B cell (primary cell): ENCODE results near the gene CDKAL1. TPM values are rescaled to one million over a fixed set of nuclear protein-coding genes. Genes with fewer than 3 reads are reported as not detected.
"Not testable (repeated sequence)": the region's sequence is repeated elsewhere in the genome, so short reads cannot be mapped to it uniquely, and the experiment has no call there.

Source experiments
- ATAC-seq: fragments of 200-7000 bp; cut with Tn5 transposase; one replicate; pipeline ENCODE4 v1.10.0; 2021; ENCODE audit warnings: low read depth, mild to moderate bottlenecking, moderate number of reproducible peaks, moderate library complexity
- CTCF ChIA-PET: fragments of 350-600 bp; sonication (Branson Sonifier 250); formaldehyde crosslinking; loops from one replicate; lab custom pipeline; 2021; ENCODE audit warnings: antibody characterized with exemption, inconsistent platforms; lab: Charles Lee
- POLR2A ChIA-PET: fragments of 350-600 bp; sonication (Branson Sonifier 250); formaldehyde crosslinking; loops from one replicate; lab custom pipeline; 2021; ENCODE audit warnings: antibody characterized with exemption; lab: Charles Lee
- DNase-seq: peaks from one replicate; pipeline ENCODE4 v3.0.0; 2013
- H2AFZ ChIP-seq: 2 replicates; pipeline ENCODE4 v1.6.1; 2012; ENCODE audit warnings: mild to moderate bottlenecking, low read depth, low read length; ENCODE audit not compliant: insufficient read depth, poor library complexity, severe bottlenecking
- H3K27ac ChIP-seq, 2 donors: 1 replicate in 1 of 2; 2 replicates in 1 of 2; pipeline ENCODE4 v1.5.1; 2012 to 2013; ENCODE audit warnings: low read length in 2 of 2, mild to moderate bottlenecking in 2 of 2, moderate library complexity in 1 of 2
- H3K27me3 ChIP-seq, 4 experiments: fragments of 200-600 bp in 1 of 4; sonication (generic) in 1 of 4; replicated peaks in 1 of 4; 1 replicate in 2 of 4; 2 replicates in 2 of 4; pipeline versions ENCODE4 v1.6.1 to v1.7.0; 2013 to 2016; ENCODE audit warnings: low read length in 3 of 4, mild to moderate bottlenecking in 2 of 4, mixed read lengths in 1 of 4, moderate library complexity in 1 of 4; ENCODE audit not compliant: insufficient read depth in 4 of 4, control insufficient read depth in 3 of 4; ENCODE audit errors: control extremely low read depth in 1 of 4
- H3K36me3 ChIP-seq, 2 experiments: replicated peaks in 1 of 2; 1 replicate in 1 of 2; 2 replicates in 1 of 2; pipeline versions ENCODE4 v1.6.1 to v1.7.1; 2013; ENCODE audit warnings: low read length in 1 of 2; ENCODE audit not compliant: insufficient read depth in 2 of 2, control insufficient read depth in 1 of 2; ENCODE audit errors: control extremely low read depth in 1 of 2, extremely low read depth in 1 of 2
- H3K4me1 ChIP-seq, 2 donors: fragments of 200-600 bp in 1 of 2; sonication (generic) in 1 of 2; 1 replicate in 1 of 2; 2 replicates in 1 of 2; pipeline versions ENCODE4 v1.5.1 to v1.6.1; 2013 to 2017; ENCODE audit warnings: low read length in 2 of 2; ENCODE audit not compliant: control insufficient read depth in 2 of 2, insufficient read depth in 2 of 2
- H3K4me2 ChIP-seq: replicated peaks from 2 replicates; pipeline ENCODE3; 2012; ENCODE audit warnings: mild to moderate bottlenecking, low read depth, low read length; ENCODE audit not compliant: poor library complexity, severe bottlenecking
- H3K4me3 ChIP-seq, 5 experiments: fragments of 200-600 bp in 1 of 5; sonication (generic) in 1 of 5; 1 replicate in 3 of 5; 2 replicates in 2 of 5; pipeline versions ENCODE4 v1.5.1 to v1.7.0; 2011 to 2016; ENCODE audit warnings: low read length in 4 of 5, mild to moderate bottlenecking in 4 of 5, low read depth in 2 of 5, control low read depth in 1 of 5, moderate library complexity in 1 of 5; ENCODE audit not compliant: insufficient read depth in 1 of 5; ENCODE audit errors: control extremely low read depth in 1 of 5, extremely low read depth in 1 of 5
- H3K79me2 ChIP-seq: fragments of 200-600 bp; sonication (generic); one replicate; pipeline ENCODE4 v1.6.0; 2016; ENCODE audit warnings: low read length; ENCODE audit not compliant: control insufficient read depth, insufficient read depth
- H3K9ac ChIP-seq: fragments of 200-600 bp; sonication (generic); 2 replicates; pipeline ENCODE4 v1.6.1; 2017; ENCODE audit warnings: mild to moderate bottlenecking, low read length, moderate library complexity
- H3K9me3 ChIP-seq, 3 donors: one replicate each; pipeline versions ENCODE4 v1.6.1 to v1.7.1; 2013; ENCODE audit warnings: low read length in 2 of 3; ENCODE audit not compliant: control insufficient read depth in 2 of 3, insufficient read depth in 1 of 3; ENCODE audit errors: control extremely low read depth in 1 of 3
- H4K20me1 ChIP-seq: 2 replicates; pipeline ENCODE4 v1.6.0; 2012; ENCODE audit warnings: mild to moderate bottlenecking, low read length; ENCODE audit not compliant: insufficient read depth, control insufficient read depth, poor library complexity, severe bottlenecking
- H3K27ac Mint-ChIP-seq: one replicate; pipeline ENCODE4 v1.8.0; 2021; ENCODE audit warnings: mixed read lengths
- H3K27me3 Mint-ChIP-seq: one replicate; pipeline ENCODE4 v1.8.0; 2021; ENCODE audit warnings: mixed read lengths
- H3K4me1 Mint-ChIP-seq: one replicate; pipeline ENCODE4 v1.8.0; 2021; ENCODE audit warnings: mixed read lengths
- H3K4me3 Mint-ChIP-seq: one replicate; pipeline ENCODE4 v1.8.0; 2021; ENCODE audit warnings: mixed read lengths
- H3K9me3 Mint-ChIP-seq: one replicate; pipeline ENCODE4 v1.8.0; 2022; ENCODE audit warnings: mixed read lengths; ENCODE audit not compliant: insufficient read depth
- EZH2 ChIP-seq: IDR thresholded peaks from 2 replicates; pipeline ENCODE4 v1.6.1; 2012; ENCODE audit warnings: borderline replicate concordance, low read depth, mild to moderate bottlenecking, moderate library complexity, low read length; ENCODE audit not compliant: insufficient read depth, poor library complexity, severe bottlenecking
- WGBS: methylation state at CpG from one replicate; pipeline ENCODE4 v1.1.5; 2013; ENCODE audit warnings: missing lambda C conversion rate; ENCODE audit not compliant: insufficient coverage; 5-methylcytosine and 5-hydroxymethylcytosine counted together
- intact Hi-C: fragments of 100-400 bp; cut with micrococcal nuclease; formaldehyde crosslinking; loops from one replicate; pipeline ENCODE4 v1.10.0; 2022
- polyA plus RNA-seq: library from polyadenylated mRNA; depleted of rRNA; stranded (reverse); fragments of >200 nt; gene quantifications from 2 replicates; pipeline ENCODE4 v1.2.3, GENCODE V29; 2012
- total RNA-seq, 2 donors: library from RNA; stranded (reverse); fragments of 120-200 nt in 1 of 2; gene quantifications; 1 replicate in 1 of 2; 2 replicates in 1 of 2; pipeline versions ENCODE4 v1.2.3 to v1.2.4, GENCODE V29; 2013 to 2022
- TF ChIP-seq, protein P1 (sequence below): fragments of 200-600 bp; IDR thresholded peaks from one replicate; pipeline ENCODE4 v1.8.0; 2022; ENCODE audit warnings: antibody characterized with exemption, mild to moderate bottlenecking

CDKAL1 gene
- total and polyA plus RNA-seq, 2 donors (not counting 1 experiment from before 2014, with no cell fraction given) = 6.1 to 33.3 TPM

DNA sequence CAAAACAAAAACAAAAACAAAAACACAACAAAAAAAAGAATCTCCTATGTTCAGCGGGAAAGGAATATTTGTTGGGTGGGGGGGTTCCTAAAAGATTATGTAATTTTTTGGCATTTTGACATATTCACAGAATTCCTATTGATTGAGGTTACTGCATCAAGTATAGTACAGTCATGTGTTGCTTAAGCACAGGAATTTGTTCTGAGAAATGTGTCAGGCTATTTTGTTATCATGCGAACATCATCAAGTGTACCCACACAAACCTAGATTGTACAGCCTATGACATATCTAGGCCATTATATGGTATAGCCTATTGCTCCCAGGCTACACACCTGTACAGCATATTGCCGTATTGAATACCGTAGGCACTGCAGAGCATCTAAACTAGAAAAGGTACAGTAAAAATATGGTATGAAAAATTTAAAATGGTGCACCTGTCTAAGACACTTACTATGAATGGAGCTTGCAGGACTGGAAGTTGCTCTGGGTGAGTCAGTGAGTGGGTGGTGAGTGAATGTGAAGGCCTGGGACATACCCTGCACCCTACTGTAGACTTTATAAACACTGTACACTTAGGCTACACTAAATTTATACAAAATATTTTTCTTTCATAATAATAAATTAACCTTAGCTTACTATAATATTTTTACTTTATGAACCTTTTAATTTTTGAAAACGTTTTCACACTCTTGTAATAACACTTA is 110.6 kb downstream of the CDKAL1 start:
- Histone ChIP-seq H4K20me1 (no peaks in the 10 kb centered on the region), H3K36me3 (peaks cover 2 to 3% of the 10 kb centered on the region in 2 experiments), H2AFZ (no peak overlapping the region), H3K4me2 (no peak overlapping the region), H3K27me3 (no peaks in the 10 kb centered on the region), H3K27ac (no peak overlapping the region), H3K4me3 (no peak overlapping the region), H3K4me1 (no peaks in the 10 kb centered on the region), H3K9ac (no peak overlapping the region), H3K9me3 (no peaks in the 10 kb centered on the region), H3K79me2 (no peaks in the 10 kb centered on the region)
- WGBS = no CpG with 5 or more reads among the region's 5 CpGs
- ChIA-PET CTCF (no interaction called here), POLR2A (no interaction called here)
- Mint-ChIP-seq H3K4me3 (no peak overlapping the region), H3K4me1 (no peaks in the 10 kb centered on the region), H3K27me3 (no peaks in the 10 kb centered on the region), H3K27ac (no peak overlapping the region), H3K9me3 (peaks cover 4% of the 10 kb centered on the region)
- TF ChIP-seq, protein P1, sequence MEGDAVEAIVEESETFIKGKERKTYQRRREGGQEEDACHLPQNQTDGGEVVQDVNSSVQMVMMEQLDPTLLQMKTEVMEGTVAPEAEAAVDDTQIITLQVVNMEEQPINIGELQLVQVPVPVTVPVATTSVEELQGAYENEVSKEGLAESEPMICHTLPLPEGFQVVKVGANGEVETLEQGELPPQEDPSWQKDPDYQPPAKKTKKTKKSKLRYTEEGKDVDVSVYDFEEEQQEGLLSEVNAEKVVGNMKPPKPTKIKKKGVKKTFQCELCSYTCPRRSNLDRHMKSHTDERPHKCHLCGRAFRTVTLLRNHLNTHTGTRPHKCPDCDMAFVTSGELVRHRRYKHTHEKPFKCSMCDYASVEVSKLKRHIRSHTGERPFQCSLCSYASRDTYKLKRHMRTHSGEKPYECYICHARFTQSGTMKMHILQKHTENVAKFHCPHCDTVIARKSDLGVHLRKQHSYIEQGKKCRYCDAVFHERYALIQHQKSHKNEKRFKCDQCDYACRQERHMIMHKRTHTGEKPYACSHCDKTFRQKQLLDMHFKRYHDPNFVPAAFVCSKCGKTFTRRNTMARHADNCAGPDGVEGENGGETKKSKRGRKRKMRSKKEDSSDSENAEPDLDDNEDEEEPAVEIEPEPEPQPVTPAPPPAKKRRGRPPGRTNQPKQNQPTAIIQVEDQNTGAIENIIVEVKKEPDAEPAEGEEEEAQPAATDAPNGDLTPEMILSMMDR = no peak
- TF ChIP-seq EZH2 = no peak
- intact Hi-C loops = no loop called here
- ATAC-seq (no peak), DNase-seq (no peak)

DNA sequence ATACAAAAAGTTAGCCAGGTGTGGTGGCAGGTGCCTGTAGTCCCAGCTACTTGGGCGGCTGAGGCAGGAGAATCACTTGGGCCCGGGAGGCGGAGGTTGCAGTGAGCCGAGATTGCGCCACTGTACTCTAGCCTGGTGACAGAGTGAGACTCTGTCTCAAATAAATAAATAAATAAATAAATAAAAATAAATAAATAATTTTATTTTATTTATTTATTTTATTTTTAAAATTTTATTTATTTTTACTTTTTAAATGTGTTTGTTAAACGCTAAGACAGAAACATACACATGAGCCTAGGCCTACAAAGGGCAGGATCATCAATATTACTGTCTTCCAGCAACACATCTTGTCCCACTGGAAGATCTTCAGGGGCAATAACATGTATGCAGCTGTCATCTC is 111.3 kb downstream of the CDKAL1 start:
- CTCF ChIA-PET, H3K36me3 ChIP-seq, H2AFZ ChIP-seq, H3K27ac Mint-ChIP-seq, intact Hi-C loops, H3K4me3 Mint-ChIP-seq, H3K79me2 ChIP-seq, H3K9me3 ChIP-seq, H3K9ac ChIP-seq, H3K4me1 Mint-ChIP-seq, H3K27ac ChIP-seq, POLR2A ChIA-PET, H3K27me3 ChIP-seq, ATAC-seq, H3K4me2 ChIP-seq, H3K4me1 ChIP-seq, DNase-seq, H3K4me3 ChIP-seq, H3K27me3 Mint-ChIP-seq, H4K20me1 ChIP-seq, H3K9me3 Mint-ChIP-seq: not testable (repeated sequence)
- WGBS = no CpG with 5 or more reads among the region's 6 CpGs
